ENCODE measurements around the gene SHB. TPM values are rescaled to one million over a fixed set of nuclear protein-coding genes. Genes with fewer than 3 reads are reported as not detected.

The SHB gene
- total RNA-seq, 1 experiment from 2014 or later = 23.8 TPM

DNA sequence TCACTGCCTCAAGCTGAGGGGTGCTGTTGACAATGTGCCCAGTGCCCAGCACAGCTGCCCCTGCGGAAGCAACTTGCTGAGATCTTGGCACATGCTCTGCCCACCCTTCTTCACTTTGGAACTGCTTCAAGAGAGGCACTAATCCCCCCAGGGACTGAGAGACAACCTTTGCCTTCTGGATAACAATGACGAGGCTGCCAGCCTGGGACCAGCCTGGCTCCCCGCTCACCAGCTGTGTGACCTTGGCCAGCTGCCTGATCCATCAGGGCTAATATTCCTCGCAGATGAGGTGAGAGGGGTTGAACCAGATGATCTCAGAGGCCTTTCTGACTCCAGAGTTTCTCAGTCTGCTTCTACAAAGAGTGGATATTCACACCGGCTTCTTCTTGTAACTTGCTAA, 81.0 kb downstream of the SHB start:
- TF ChIP-seq, protein P1, sequence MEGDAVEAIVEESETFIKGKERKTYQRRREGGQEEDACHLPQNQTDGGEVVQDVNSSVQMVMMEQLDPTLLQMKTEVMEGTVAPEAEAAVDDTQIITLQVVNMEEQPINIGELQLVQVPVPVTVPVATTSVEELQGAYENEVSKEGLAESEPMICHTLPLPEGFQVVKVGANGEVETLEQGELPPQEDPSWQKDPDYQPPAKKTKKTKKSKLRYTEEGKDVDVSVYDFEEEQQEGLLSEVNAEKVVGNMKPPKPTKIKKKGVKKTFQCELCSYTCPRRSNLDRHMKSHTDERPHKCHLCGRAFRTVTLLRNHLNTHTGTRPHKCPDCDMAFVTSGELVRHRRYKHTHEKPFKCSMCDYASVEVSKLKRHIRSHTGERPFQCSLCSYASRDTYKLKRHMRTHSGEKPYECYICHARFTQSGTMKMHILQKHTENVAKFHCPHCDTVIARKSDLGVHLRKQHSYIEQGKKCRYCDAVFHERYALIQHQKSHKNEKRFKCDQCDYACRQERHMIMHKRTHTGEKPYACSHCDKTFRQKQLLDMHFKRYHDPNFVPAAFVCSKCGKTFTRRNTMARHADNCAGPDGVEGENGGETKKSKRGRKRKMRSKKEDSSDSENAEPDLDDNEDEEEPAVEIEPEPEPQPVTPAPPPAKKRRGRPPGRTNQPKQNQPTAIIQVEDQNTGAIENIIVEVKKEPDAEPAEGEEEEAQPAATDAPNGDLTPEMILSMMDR (conservative IDR thresholded peaks at IDR 0.05) = no peak
- TF ChIP-seq EZH2 (IDR thresholded peaks at IDR 0.05; ENCODE audit: low read depth) = no peak
- CTCF ChIA-PET = no interaction called here
- Histone ChIP-seq H3K27ac (no peak overlapping the region), H3K4me2 (no peak overlapping the region), H3K36me3 (ENCODE audit: low read depth) (no peaks in the 10 kb centered on the region), H3K9me3 (ENCODE audit: insufficient read depth, low read depth) (no peaks in the 10 kb centered on the region), H3K4me1 (replicated peaks; ENCODE audit: insufficient read depth) (no peaks in the 10 kb centered on the region), H3K9me2 (ENCODE audit: insufficient read depth) (no peaks in the 10 kb centered on the region), H3F3A (ENCODE audit: insufficient read depth, low read depth) (no peaks in the 10 kb centered on the region), H3K4me3 (no peak overlapping the region), H3K79me2 (ENCODE audit: low read depth) (peaks cover 79% of the 10 kb centered on the region), H4K20me1 (ENCODE audit: insufficient read depth) (peaks cover 56% of the 10 kb centered on the region), H2AFZ (no peak overlapping the region), H3K27me3 (ENCODE audit: insufficient read depth, low read depth) (no peaks in the 10 kb centered on the region)
- POLR2A ChIA-PET (ENCODE audit: unreplicated experiment) = no interaction called here
- intact Hi-C loops (cut with micrococcal nuclease; ENCODE audit: unreplicated experiment) = no loop called here
- DNase-seq = no peak
- BruUV-seq (replicated peaks) = no TSS peak

DNA sequence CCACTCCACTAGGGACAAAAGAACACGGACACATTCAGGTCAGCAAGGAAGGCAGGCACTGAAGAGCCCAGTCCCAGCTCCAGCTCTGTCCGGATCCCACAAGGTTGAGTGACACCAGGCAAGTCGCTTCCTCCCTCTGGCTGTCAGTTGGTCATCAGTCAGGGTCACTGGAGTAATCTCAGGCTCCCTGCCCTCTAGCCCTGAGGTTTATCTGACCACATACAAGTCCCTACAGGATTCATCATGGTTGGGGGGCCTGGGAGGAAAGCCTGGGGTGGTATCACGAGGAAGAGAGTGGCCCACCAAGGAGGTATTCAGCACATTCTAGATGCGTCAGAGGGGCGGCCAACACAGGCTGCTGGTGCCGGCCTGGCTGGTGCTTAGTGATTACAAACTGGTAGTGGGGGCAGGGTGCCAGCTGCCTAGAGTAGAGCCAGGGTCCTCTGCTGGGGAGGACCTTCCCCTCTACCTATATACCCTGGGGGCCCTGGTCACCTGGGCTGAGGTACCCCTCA, 81.5 kb downstream of the SHB start:
- TF ChIP-seq, protein P1 (conservative IDR thresholded peaks at IDR 0.05) = no peak
- no peak for TF ChIP-seq EZH2 (IDR thresholded peaks at IDR 0.05; ENCODE audit: low read depth)
- CTCF ChIA-PET = no interaction called here
- POLR2A ChIA-PET (ENCODE audit: unreplicated experiment) = no interaction called here

DNA sequence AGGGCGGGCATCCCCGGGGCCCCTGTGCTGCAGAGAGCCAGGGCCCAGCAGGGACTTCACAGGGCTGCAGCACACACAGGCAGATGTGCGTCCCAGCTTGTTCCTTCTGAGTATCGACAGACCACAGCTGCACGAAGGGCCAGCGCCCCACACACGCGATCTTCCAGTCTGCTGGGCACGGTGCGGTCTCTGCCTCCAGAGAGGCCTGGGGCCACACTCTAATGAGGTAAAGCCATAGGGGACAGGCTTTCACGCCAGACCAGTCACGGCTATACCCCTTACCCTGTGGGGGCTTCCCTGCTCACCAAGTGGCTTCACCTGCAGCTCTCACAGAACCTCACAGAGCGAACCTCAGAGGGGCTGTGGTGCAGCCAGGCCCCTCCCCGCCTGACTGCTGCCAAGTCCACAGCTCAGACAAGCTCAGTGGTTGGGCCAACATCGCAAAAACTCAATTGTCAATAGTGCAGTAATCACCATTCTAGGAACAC, 82.2 kb downstream of the SHB start:
- BruUV-seq (replicated peaks) = no TSS peak
- Histone ChIP-seq H3K27ac (no peak overlapping the region), H3K9me3 (ENCODE audit: insufficient read depth, low read depth) (no peaks in the 10 kb centered on the region), H3K27me3 (ENCODE audit: insufficient read depth, low read depth) (no peaks in the 10 kb centered on the region), H3K4me1 (replicated peaks; ENCODE audit: insufficient read depth) (no peaks in the 10 kb centered on the region), H3K4me3 (no peak overlapping the region), H2AFZ (no peak overlapping the region), H3K79me2 (ENCODE audit: low read depth) (peaks cover 69% of the 10 kb centered on the region), H3K4me2 (no peak overlapping the region), H4K20me1 (ENCODE audit: insufficient read depth) (peaks cover 51% of the 10 kb centered on the region), H3F3A (ENCODE audit: insufficient read depth, low read depth) (no peaks in the 10 kb centered on the region), H3K9me2 (ENCODE audit: insufficient read depth) (no peaks in the 10 kb centered on the region), H3K36me3 (ENCODE audit: low read depth) (no peaks in the 10 kb centered on the region)
- intact Hi-C loops (cut with micrococcal nuclease; ENCODE audit: unreplicated experiment) = no loop called here
- ChIA-PET POLR2A (ENCODE audit: unreplicated experiment) (no interaction called here), CTCF (no interaction called here)
- no peak for DNase-seq
- no peak for TF ChIP-seq EZH2 (IDR thresholded peaks at IDR 0.05; ENCODE audit: low read depth)
- TF ChIP-seq, protein P1 (conservative IDR thresholded peaks at IDR 0.05) = no peak

More for the DNA sequence above, 81.5 kb downstream of the SHB start:
- H3K9me3 ChIP-seq (ENCODE audit: insufficient read depth, low read depth) = no peaks in the 10 kb centered on the region
- H3K27ac ChIP-seq = no peak overlapping the region
- H3K4me2 ChIP-seq = no peak overlapping the region
- peaks cover 52% of the 10 kb centered on the region for H4K20me1 ChIP-seq (ENCODE audit: insufficient read depth)
- H3K9me2 ChIP-seq (ENCODE audit: insufficient read depth) = no peaks in the 10 kb centered on the region
- intact Hi-C loops (cut with micrococcal nuclease; ENCODE audit: unreplicated experiment) = no loop called here
- no peak overlapping the region for H3K4me3 ChIP-seq
- no TSS peak for BruUV-seq (replicated peaks)
- no peaks in the 10 kb centered on the region for H3F3A ChIP-seq (ENCODE audit: insufficient read depth, low read depth)
- no peaks in the 10 kb centered on the region for H3K36me3 ChIP-seq (ENCODE audit: low read depth)
- peaks cover 74% of the 10 kb centered on the region for H3K79me2 ChIP-seq (ENCODE audit: low read depth)
- H3K27me3 ChIP-seq (ENCODE audit: insufficient read depth, low read depth) = no peaks in the 10 kb centered on the region
- no peak for DNase-seq
- H2AFZ ChIP-seq = no peak overlapping the region
- H3K4me1 ChIP-seq (replicated peaks; ENCODE audit: insufficient read depth) = no peaks in the 10 kb centered on the region
